ENCODE data around the gene LRRC1. TPM values are rescaled to one million over a fixed set of nuclear protein-coding genes. Genes with fewer than 3 reads are reported as not detected.

Gene LRRC1
- total RNA-seq, 2 donors from 2014 or later = 1.0 to 3.6 TPM

- DNase-seq (ENCODE audit: low spot score in 2 of 2) = no peak
Observed at GRCh38 chr6:53915026-53915691, 120.4 kb downstream of the LRRC1 start.

GRCh38 chr6:53916804-53917463 lies 122.1 kb downstream of the LRRC1 start:
- Mint-ChIP-seq H3K36me3 (peaks cover 0 to 6% of the 10 kb centered on the region in 2 donors), H3K27ac (no peak overlapping the region), H3K9me3 (no peaks in the 10 kb centered on the region)
- DNase-seq (ENCODE audit: low spot score in 2 of 2) = no peak
- ATAC-seq = no peak

More at GRCh38 chr6:53915026-53915691, 120.4 kb downstream of the LRRC1 start:
- no peak for ATAC-seq
- no peaks in the 10 kb centered on the region for H3K9me3 Mint-ChIP-seq
- no peak overlapping the region for H3K27ac Mint-ChIP-seq
- no peaks in the 10 kb centered on the region for H3K36me3 Mint-ChIP-seq

GRCh38 chr6:53917464-53917842 lies 122.6 kb downstream of the LRRC1 start:
- H3K36me3 Mint-ChIP-seq = peaks cover 0 to 6% of the 10 kb centered on the region in 2 donors
- H3K9me3 Mint-ChIP-seq = no peaks in the 10 kb centered on the region
- no peak for ATAC-seq
- H3K27ac Mint-ChIP-seq = no peak overlapping the region
- DNase-seq (ENCODE audit: low spot score in 2 of 2) = no peak

GRCh38 chr6:53918854-53919510 lies 124.2 kb downstream of the LRRC1 start:
- H3K9me3 Mint-ChIP-seq = no peaks in the 10 kb centered on the region
- DNase-seq (ENCODE audit: low spot score in 2 of 2) (no peak), ATAC-seq (no peak)
- no peak overlapping the region for H3K27ac Mint-ChIP-seq
- peaks cover 0 to 6% of the 10 kb centered on the region in 2 donors for H3K36me3 Mint-ChIP-seq

GRCh38 chr6:53919881-53920360 lies 125.1 kb downstream of the LRRC1 start:
- H3K27ac Mint-ChIP-seq = no peak overlapping the region

GRCh38 chr6:53920881-53921280 lies 126.1 kb downstream of the LRRC1 start:
- H3K27ac Mint-ChIP-seq = no peak overlapping the region

More at GRCh38 chr6:53919881-53920360, 125.1 kb downstream of the LRRC1 start:
- no peak for DNase-seq (ENCODE audit: low spot score in 2 of 2)
- peaks cover 0 to 6% of the 10 kb centered on the region in 2 donors for H3K36me3 Mint-ChIP-seq
- no peaks in the 10 kb centered on the region for H3K9me3 Mint-ChIP-seq
- no peak for ATAC-seq

GRCh38 chr6:53921639-53922038 lies 126.8 kb downstream of the LRRC1 start:
- ATAC-seq (no peak), DNase-seq (ENCODE audit: low spot score in 2 of 2) (no peak)
- H3K9me3 Mint-ChIP-seq = no peaks in the 10 kb centered on the region
- H3K36me3 Mint-ChIP-seq = peaks cover 0 to 6% of the 10 kb centered on the region in 2 donors
- H3K27ac Mint-ChIP-seq = no peak overlapping the region

More at GRCh38 chr6:53920881-53921280, 126.1 kb downstream of the LRRC1 start:
- ATAC-seq (no peak), DNase-seq (ENCODE audit: low spot score in 2 of 2) (no peak)
- H3K9me3 Mint-ChIP-seq = no peaks in the 10 kb centered on the region
- H3K36me3 Mint-ChIP-seq = peaks cover 0 to 6% of the 10 kb centered on the region in 2 donors

- peaks cover 0 to 6% of the 10 kb centered on the region in 2 donors for H3K36me3 Mint-ChIP-seq
- ATAC-seq = no peak
Observed at GRCh38 chr6:53922539-53922981, 127.8 kb downstream of the LRRC1 start.

GRCh38 chr6:53924277-53924676 lies 129.5 kb downstream of the LRRC1 start:
- Mint-ChIP-seq H3K27ac (no peak overlapping the region), H3K36me3 (peaks cover 0 to 6% of the 10 kb centered on the region in 2 donors)
- ATAC-seq = no peak

More at GRCh38 chr6:53922539-53922981, 127.8 kb downstream of the LRRC1 start:
- H3K9me3 Mint-ChIP-seq = no peaks in the 10 kb centered on the region
- H3K27ac Mint-ChIP-seq = no peak overlapping the region
- no peak for DNase-seq (ENCODE audit: low spot score in 2 of 2)

GRCh38 chr6:53924821-53925422 lies 130.1 kb downstream of the LRRC1 start:
- Mint-ChIP-seq H3K27ac (no peak overlapping the region), H3K36me3 (peaks cover 0 to 6% of the 10 kb centered on the region in 2 donors), H3K9me3 (no peaks in the 10 kb centered on the region)
- ATAC-seq (no peak), DNase-seq (ENCODE audit: low spot score in 2 of 2) (no peak)

More at GRCh38 chr6:53924277-53924676, 129.5 kb downstream of the LRRC1 start:
- no peak for DNase-seq (ENCODE audit: low spot score in 2 of 2)
- no peaks in the 10 kb centered on the region for H3K9me3 Mint-ChIP-seq

- no peak overlapping the region for H3K27ac Mint-ChIP-seq
- no peaks in the 10 kb centered on the region for H3K9me3 Mint-ChIP-seq
- ATAC-seq = no peak
- H3K36me3 Mint-ChIP-seq = peaks cover 0 to 6% of the 10 kb centered on the region in 2 donors
- no peak for DNase-seq (ENCODE audit: low spot score in 2 of 2)
Observed at GRCh38 chr6:53925891-53926290, 131.1 kb downstream of the LRRC1 start.

GRCh38 chr6:53926505-53926904 lies 131.7 kb downstream of the LRRC1 start:
- Mint-ChIP-seq H3K27ac (no peak overlapping the region), H3K9me3 (no peaks in the 10 kb centered on the region), H3K36me3 (peaks cover 0 to under 1% of the 10 kb centered on the region in 2 donors)
- DNase-seq (ENCODE audit: low spot score in 2 of 2) (no peak), ATAC-seq (no peak)

GRCh38 chr6:53928641-53929040 lies 133.8 kb downstream of the LRRC1 start:
- Mint-ChIP-seq H3K9me3 (no peaks in the 10 kb centered on the region), H3K27ac (no peak overlapping the region), H3K36me3 (no peaks in the 10 kb centered on the region)
- ATAC-seq (no peak), DNase-seq (ENCODE audit: low spot score in 2 of 2) (no peak)

- Mint-ChIP-seq H3K27ac (no peak overlapping the region), H3K36me3 (no peaks in the 10 kb centered on the region), H3K9me3 (no peaks in the 10 kb centered on the region)
- ATAC-seq = no peak
- no peak for DNase-seq (ENCODE audit: low spot score in 2 of 2)
Observed at GRCh38 chr6:53929041-53929820, 134.4 kb downstream of the LRRC1 start.

GRCh38 chr6:53929821-53930120 lies 135.0 kb downstream of the LRRC1 start:
- ATAC-seq (no peak), DNase-seq (ENCODE audit: low spot score in 2 of 2) (no peak)
- no peak overlapping the region for H3K27ac Mint-ChIP-seq
- no peaks in the 10 kb centered on the region for H3K36me3 Mint-ChIP-seq
- H3K9me3 Mint-ChIP-seq = no peaks in the 10 kb centered on the region

GRCh38 chr6:53930330-53930729 lies 135.5 kb downstream of the LRRC1 start:
- DNase-seq (ENCODE audit: low spot score in 2 of 2) (no peak), ATAC-seq (no peak)
- Mint-ChIP-seq H3K36me3 (no peaks in the 10 kb centered on the region), H3K9me3 (no peaks in the 10 kb centered on the region), H3K27ac (no peak overlapping the region)

Measured in activated naive CD4-positive, alpha-beta T cell treated with anti-CD3 and anti-CD28 coated beads, Interleukin-2, amount 50 U/mL, for 72 hours (primary cell).